Tongue (tissue), 2 donors: ENCODE measurements around the gene ADI1. TPM values are rescaled to one million over a fixed set of nuclear protein-coding genes. Genes with fewer than 3 reads are reported as not detected.

Experiments
- DNase-seq: peaks from one replicate; pipeline ENCODE4 v3.0.0-alpha.2; 2015
- total RNA-seq: library from RNA; depleted of rRNA; stranded (reverse); fragments of >200 nt; gene quantifications from one replicate; pipeline ENCODE4 v1.2.3, GENCODE V29; 2014

ADI1 gene
- total RNA-seq, result 33.2 TPM

DNA sequence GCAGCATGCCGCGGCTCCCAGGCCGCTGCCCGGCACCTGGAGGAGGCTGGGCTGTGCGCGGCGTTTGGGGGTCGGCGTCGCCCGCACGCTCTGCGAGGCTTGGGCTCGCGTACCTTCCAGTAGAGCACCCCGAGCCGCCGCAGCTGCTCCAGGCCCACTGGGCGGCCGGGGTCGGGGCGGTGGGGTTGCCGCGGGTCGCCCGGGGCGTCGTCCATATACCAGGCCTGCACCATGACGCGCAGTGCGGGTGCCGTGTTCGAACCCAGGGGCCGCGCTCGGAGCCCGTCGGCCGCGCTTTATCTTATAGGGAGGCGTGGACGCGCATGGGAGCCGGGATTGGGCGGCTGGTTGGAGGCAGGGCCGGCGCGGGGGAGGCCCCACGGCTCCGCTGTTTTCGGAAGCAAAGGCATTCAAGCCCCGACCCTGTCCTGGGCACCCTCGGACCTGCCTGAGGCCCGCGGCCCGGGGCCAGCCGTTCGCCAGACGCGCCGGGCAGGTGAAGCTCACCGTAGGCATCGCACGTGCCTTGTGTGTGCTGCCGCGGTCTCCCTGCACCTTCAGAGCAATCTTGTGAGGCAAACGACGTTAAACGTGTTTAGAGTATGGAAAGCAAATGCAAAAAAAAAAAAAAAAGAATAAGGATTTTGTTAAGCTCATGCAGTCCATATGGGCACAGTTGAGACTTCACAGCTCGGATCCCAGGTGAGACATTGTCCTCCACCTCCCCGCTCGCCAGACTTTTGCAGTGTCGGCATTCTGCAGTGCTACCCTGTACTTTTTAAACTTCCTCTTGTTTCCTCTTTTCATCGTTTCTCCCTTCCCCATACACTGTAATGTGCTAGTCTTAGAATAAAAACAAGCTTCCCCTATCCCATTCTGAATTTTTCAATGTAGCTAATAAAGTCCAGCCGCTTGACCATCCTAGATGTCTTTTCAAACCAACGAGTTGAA, at the start of gene ADI1:
Gene ADI1, minus strand, starts transcription at position 277 of the 951 bp plus-strand sequence. Its CDS starts 44 bp downstream, at position 233.
- DNase-seq, result peak; percentile 90

- DNase-seq, result no peak
Observed at GRCh38 chr2:3566806-3567205, 47.5 kb upstream of the ADI1 start.

GRCh38 chr2:3565117-3565516, 45.8 kb upstream of the ADI1 start:
- DNase-seq, result no peak

- DNase-seq, result no peak
Observed at GRCh38 chr2:3563521-3563976, 44.2 kb upstream of the ADI1 start.

DNA sequence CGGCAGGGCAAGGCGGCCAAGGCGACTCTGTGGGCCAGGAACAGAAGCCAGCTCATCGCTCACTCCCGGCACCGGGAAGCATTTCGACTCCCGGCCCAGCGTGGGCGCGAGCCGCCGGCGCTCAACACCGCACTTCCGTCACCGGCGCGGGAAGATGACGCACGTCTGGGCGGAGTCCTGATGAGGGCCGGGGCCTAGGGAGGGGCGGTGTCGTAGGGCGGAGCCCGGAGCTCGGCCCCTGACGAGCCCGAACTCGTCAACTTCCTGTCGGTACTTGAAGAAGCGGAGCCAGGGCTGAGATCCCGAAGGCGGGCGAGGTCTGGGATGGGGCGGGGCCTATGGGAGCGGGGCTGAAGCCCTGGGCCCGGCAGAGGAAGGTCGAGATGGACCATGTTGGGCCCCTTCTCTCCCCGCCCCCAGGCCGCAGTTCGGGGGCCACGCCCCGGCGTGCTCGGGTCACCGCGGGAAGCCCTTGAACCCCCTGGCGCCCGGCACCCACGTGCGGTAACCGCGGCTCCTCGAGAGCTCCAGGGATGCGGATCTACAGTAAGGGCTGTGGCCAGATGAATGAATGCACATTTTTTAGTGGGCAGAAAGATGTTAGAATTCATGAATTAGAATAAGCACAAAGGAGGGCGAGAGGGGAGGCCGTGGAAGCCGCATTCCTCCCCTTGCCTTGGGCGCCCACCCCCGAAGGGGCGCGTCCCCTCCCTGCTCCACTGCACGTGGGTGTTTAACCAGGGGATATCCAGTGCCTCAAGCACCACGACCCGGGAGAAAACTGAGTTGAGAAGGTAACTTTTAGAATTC, 39.1 kb upstream of the ADI1 start, which contains the start of gene RNASEH1:
Gene RNASEH1, minus strand, starts transcription at position 129 of the 810 bp plus-strand sequence. Its CDS starts 73 bp downstream, at position 56.
- DNase-seq, result peak; percentile 99

- peak; percentile 9 for DNase-seq
Observed at GRCh38 chr2:3557639-3558204, 38.4 kb upstream of the ADI1 start.

DNA sequence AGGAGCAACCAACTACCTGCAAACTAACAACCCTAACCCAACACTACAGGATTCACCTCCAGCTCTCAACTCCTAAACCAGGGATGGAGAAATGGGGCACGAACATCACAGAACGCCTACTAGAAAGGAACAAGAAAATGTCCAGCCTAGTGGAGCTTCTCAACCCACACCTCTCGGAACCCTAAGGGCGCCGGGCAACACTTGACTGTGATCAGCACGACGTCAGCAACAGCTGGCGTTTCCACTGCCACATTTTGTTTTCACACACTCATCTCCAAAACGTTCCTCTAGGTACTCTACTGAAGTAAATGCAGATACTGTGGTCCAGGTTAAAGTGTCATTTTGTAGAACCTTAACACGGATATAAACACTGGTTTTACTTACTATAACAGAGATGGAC, 34.6 kb upstream of the ADI1 start:
- no peak for DNase-seq

DNA sequence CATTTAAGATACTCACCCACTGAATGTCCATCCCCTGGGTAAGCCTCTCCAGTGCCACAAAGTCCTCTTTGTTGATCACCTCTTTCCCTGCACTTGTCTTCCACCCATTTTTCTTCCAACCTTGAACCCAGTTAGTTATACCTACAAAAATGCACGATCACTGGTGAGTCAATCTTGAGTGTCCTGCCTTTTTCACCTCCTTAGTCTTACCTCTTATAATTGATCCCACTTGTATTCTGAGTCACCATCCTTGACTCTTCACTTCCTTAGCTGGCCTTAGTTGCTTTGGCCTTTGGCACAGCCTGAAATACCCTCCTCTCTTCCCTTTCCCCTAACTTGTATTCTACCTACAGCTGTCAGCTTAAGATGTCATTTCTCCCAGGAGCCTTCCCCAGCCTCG, 28.6 kb upstream of the ADI1 start:
- DNase-seq, result no peak

DNA sequence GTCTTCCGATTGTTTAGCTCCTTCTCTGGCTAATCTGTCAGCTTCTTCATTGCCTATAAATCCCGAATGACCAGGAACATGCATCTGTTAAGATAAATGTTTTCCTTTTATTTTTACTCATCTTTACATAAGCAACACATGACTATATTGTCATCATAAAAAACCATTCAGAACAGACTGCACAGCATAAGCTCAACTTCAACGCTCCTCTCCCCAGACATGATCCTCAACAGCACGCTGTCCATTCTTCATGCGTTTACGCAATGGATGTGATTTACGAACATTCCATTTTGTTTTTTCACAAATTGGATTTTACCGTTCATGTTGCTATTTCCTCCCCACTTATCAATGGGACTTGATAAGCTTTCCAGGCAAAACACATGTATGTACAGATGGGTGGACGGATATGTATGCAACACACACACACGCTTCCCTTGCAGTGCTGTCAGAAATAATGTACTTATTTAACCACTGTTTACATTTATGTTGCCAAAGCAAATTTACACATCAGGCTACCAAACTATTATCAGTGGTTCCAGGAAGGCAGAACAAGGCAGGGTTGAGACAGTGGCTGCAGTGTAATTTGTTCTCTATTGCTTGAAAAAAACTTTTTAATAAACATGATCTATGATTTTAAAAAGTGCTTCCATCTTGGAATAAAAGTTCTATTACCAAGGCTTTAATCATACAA, 26.6 kb upstream of the ADI1 start:
- DNase-seq, result no peak

- no peak for DNase-seq
Observed at GRCh38 chr2:3543023-3543683, 23.8 kb upstream of the ADI1 start.

GRCh38 chr2:3542107-3542506, 22.8 kb upstream of the ADI1 start:
- no peak for DNase-seq

DNA sequence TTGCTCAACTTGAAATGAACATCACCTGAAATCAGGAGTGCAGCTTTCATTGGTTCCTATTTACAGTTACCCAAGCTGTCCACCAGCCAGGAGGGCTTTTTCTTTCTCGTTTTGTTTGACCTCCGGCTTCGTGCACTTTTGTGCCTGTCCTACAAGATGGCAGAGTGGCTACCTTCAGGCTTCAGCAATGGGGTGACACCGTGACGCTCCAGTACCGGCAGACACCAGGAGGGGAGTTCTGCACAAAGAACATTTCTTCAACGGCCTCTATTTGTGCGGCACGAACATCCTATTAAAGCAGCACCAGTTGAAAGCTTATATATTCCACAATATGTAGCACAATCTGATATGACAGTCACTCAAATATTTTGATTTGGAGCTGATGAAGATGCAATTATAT, 20.5 kb upstream of the ADI1 start:
- DNase-seq, result no peak

DNA sequence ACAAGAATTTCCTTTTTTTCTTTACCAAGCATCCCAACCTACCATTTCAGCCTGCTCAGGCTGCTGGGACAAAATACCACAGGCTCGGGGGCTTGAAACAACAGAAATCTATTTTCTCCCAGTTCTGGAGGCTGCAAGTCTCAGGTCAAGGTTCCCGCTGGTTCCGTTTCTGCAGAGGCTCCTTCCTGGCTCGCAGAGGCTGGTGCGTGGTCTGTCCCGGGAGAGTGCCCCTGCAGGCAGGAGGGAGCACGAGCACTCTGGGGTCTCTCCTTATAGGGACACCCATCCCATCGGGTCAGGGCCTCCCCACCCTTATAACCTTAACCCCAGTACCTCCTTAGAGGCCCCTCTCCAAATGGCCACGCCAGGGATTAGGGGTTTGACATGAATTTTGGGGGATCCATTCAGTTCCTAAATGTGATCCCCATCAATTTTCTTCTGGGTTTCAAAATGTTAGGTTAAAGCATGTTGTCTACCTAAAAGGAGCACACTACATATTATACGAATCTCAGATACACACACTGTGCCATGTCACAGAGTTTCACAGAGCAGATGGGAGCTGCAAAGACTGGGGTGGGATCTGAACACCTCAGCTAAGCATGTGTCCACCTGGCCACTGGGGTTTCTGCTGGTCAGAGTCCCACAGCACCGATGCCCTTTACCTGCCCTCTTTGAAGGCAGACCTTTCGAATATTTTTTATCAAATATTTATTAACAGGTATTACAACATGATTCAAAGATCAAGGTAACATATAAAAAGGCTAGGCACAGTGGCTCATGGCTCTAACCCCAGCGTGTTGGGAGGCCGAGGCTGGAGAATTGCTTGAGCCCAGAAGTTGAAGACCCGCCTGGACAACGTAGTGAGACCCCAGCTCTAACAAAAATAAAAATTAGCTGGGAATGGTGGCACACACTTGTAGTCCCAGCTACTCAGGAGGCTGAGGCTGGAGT, 17.6 kb upstream of the ADI1 start:
- peak; percentile 52 for DNase-seq

DNA sequence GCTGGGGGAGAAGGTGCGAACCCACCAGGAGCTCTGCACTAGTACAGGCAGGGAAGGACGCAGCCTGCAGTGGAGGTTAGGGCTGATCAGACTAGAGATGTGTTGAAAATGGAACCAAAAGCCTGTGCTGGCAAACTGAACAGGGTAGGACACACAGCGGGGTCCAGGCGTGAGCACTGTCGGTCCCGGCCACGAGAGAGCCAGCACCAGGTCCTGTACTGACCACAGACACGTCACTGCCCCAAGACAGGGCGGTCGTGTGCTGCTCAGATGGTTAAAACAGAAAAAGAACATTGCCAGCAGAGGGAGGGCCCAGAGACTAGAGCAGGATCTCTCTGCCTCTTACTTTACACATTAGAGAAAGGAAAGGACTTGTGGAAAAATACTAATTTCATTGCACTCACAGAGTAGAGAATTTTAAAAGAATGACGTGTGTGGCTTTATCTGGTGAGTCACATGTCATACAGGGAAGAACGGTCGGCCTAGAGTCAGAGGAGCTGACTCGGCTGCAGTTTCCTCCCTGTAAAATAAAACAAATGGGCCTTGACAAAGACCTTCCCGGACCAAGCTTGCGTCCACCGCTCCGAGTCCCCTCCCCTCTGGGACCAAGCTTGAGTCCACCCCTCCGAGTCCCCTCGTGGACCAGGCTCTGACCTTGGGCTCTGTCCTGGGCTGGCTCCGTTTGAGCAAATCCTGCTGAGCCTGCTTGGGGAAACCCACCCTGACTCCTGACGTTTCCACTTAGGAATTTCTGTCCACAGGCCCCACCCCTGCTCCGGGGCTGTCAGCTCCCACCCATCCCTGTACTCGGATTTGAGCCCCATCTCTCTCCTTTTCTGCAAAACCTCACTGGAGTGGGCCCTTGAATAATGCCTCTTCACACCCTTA, 16.7 kb upstream of the ADI1 start:
- peak; percentile 78 for DNase-seq

DNA sequence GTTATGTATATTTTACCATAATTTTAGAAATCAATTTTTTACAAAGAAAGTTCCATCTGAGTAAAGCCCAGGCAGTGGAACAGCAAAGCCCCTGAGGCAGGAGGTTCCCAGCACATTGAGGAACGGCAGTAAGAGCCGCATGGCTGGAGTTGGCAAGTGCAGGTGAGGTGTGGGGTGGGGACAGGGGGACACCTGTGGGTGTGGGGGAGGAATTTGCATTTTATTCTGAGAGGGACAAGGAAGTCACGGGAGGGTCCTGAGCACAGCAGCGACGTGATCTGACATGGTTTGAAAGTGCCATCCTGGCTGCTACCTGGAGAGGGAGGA, 16.1 kb upstream of the ADI1 start:
- no peak for DNase-seq

DNA sequence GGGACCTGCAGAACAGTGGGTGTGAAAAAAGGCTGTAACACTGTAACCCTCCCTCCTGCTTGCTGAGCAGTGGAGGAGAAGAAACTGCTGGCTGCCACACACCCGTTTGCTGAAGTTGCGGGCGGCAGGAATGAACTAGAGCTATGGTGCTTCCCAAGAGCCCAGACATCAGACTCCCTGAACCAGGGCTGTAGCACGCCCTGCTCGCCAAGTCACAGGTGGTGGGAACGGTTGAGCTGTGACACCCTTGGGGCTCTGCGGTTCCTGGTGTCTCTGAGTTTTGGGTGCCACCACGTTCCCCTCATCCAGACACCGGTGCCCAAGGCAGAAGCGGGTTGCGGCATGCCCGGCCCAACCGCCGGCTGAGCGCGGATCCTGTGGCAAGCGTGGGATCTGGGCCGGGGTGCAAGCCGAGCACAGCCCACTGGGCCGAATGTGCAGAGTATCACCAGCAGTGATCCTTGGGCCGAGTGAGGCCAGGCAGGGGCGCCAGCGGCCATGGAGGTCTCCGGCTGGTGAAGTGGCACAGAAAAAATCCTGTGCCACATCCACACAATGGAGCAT, 15.0 kb upstream of the ADI1 start:
- no peak for DNase-seq

- DNase-seq, result no peak
Observed at GRCh38 chr2:3533836-3534235, 14.5 kb upstream of the ADI1 start.

GRCh38 chr2:3532941-3533340, 13.6 kb upstream of the ADI1 start:
- DNase-seq, result no peak
